ENCODE measurements around the gene EQTN. TPM values are rescaled to one million over a fixed set of nuclear protein-coding genes. Genes with fewer than 3 reads are reported as not detected.

Gene EQTN
- polyA plus RNA-seq, 2 of the 4 experiments (the other 2 are of a cell fraction), result not detected

DNA sequence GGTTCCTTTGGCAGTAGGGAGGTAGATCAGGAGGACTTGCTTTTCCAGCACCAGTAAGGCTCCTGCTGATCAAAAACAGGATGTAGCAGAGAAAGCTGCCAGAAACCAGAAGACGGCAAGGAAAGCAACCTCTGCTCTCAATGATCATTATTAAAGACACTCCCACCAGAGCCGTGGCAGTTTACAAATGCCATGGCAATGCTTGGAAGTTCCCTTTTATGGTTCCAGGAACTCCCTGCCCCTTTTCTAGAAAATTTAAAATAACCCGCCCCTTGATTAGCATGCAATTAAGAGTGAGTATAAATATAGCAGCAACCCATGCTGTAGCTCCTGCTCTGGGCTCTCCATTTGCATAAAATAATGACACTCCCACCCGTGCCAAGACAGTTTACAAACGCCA is 16.1 kb downstream of the EQTN start:
- ChIA-PET POLR2A (no interaction called here), CTCF (interaction anchor here (1.2 kb wide), 1 partner anchor 13 kb away, joined by 3 read pairs; no protein-coding TSS in a partner anchor)
- Histone ChIP-seq H3K9me3 (no peaks in the 10 kb centered on the region), H3K4me1 (no peaks in the 10 kb centered on the region), H3K4me2 (no peak overlapping the region), H3K27ac (no peak overlapping the region), H3K4me3 (no peak overlapping the region)
- no peak for DNase-seq (ENCODE audit: low read depth in 1 of 2, low spot score in 1 of 2)
- 21% methylated on average over 5 of the region's 5 CpGs for WGBS (ENCODE audit: missing lambda C conversion rate)
- no peak for FAIRE-seq
- ATAC-seq, result no peak
- TF ChIP-seq NFE2L2 (conservative IDR thresholded peaks at IDR 0.05; ENCODE audit: low read length) (no peak), CBX8 (IDR thresholded peaks at IDR 0.05) (no peak)

DNA sequence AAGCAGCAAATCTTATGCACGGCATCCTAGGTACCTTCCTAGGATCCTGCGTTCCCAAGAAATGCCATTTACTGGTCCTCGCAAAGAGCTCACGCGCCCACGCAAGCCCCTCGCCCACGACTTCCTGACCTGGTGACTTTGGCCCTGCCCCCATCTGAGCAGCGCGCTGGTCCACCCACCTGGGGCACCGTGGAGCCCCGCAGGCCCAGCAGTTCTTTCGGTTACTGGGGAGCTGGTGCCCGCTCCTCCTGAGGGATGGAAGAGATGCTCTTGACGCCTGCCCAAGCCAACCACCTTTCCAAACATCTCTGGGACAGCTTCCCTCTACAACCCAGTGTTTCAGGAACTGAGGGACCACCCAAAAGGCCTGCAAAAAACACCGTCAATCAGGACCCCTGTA is 16.7 kb downstream of the EQTN start:
- no peak overlapping the region for H3K27ac ChIP-seq
- WGBS (ENCODE audit: missing lambda C conversion rate), result 77% methylated on average over 15 of the region's 16 CpGs
- no peaks in the 10 kb centered on the region for H3K9me3 ChIP-seq
- CTCF ChIA-PET, result interaction anchor here (1.0 to 1.3 kb wide), 3 partner anchors 14 to 53 kb away, joined by 3 to 4 read pairs (median 3); no protein-coding TSS in a partner anchor
- DNase-seq (ENCODE audit: low read depth in 1 of 2, low spot score in 1 of 2) (no peak), FAIRE-seq (no peak), ATAC-seq (no peak)
- no peaks in the 10 kb centered on the region for H3K4me1 ChIP-seq
- no peak overlapping the region for H3K4me3 ChIP-seq
- no peak for TF ChIP-seq HEYL (CRISPR knock-in tag; IDR thresholded peaks at IDR 0.05)
- TF ChIP-seq SMC3 (IDR thresholded peaks at IDR 0.05), result no peak
- no peak for TF ChIP-seq RAD21 (conservative IDR thresholded peaks at IDR 0.05 in 1 of 2, IDR thresholded peaks at IDR 0.05 in 1 of 2)
- TF ChIP-seq, protein P1, sequence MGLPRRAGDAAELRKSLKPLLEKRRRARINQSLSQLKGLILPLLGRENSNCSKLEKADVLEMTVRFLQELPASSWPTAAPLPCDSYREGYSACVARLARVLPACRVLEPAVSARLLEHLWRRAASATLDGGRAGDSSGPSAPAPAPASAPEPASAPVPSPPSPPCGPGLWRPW (IDR thresholded peaks at IDR 0.05), result no peak
- TF ChIP-seq NFE2L2 (conservative IDR thresholded peaks at IDR 0.05; ENCODE audit: low read length), result no peak
- no peak for TF ChIP-seq KDM1A (IDR thresholded peaks at IDR 0.05; ENCODE audit: low read depth)
- no peak for TF ChIP-seq ZSCAN20 (CRISPR knock-in tag; IDR thresholded peaks at IDR 0.05)
- no peak for TF ChIP-seq SREBF2 (IDR thresholded peaks at IDR 0.05)
- H3K4me2 ChIP-seq, result no peak overlapping the region
- POLR2A ChIA-PET, result no interaction called here

DNA sequence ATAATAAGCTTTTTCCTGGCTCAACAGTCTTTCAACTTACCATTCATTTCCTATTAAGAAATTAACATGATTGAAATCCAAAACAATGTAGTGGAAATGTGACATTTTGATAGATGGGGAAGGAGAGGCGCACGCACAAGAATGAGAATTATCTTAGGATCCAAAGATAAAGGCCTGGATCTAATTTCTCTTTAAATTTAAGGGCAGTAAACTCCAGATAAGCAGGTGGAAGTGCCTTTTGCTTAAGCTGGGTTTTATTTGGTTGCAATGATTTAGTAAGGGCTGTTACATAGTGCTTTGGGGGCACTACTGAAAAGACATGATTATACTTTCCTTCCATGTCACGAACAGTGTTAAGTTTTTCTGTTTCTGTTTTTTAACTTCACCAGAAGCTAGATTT is 17.3 kb downstream of the EQTN start:
- H3K9me3 ChIP-seq, result no peaks in the 10 kb centered on the region
- no peak for DNase-seq (ENCODE audit: low read depth in 1 of 2, low spot score in 1 of 2)
- TF ChIP-seq CHD2 (IDR thresholded peaks at IDR 0.05; ENCODE audit: low read length, partially characterized antibody), result no peak
- TF ChIP-seq GATA3 (IDR thresholded peaks at IDR 0.05; ENCODE audit: borderline replicate concordance), result no peak
- TF ChIP-seq, protein P2, sequence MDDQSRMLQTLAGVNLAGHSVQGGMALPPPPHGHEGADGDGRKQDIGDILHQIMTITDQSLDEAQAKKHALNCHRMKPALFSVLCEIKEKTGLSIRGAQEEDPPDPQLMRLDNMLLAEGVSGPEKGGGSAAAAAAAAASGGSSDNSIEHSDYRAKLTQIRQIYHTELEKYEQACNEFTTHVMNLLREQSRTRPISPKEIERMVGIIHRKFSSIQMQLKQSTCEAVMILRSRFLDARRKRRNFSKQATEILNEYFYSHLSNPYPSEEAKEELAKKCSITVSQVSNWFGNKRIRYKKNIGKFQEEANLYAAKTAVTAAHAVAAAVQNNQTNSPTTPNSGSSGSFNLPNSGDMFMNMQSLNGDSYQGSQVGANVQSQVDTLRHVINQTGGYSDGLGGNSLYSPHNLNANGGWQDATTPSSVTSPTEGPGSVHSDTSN (IDR thresholded peaks at IDR 0.05), result no peak
- TF ChIP-seq NFE2L2 (conservative IDR thresholded peaks at IDR 0.05; ENCODE audit: low read length), result no peak
- no peak for TF ChIP-seq KDM5A (IDR thresholded peaks at IDR 0.05)
- no peak for TF ChIP-seq EP300 (IDR thresholded peaks at IDR 0.05)
- no peak for TF ChIP-seq EHMT2 (IDR thresholded peaks at IDR 0.05; ENCODE audit: low read depth)
- no peak for TF ChIP-seq ZC3H11A (IDR thresholded peaks at IDR 0.05)
- no peak for TF ChIP-seq HOXB13 (CRISPR knock-in tag; IDR thresholded peaks at IDR 0.05; ENCODE audit: low read depth)
- no peak for TF ChIP-seq ZSCAN20 (CRISPR knock-in tag; IDR thresholded peaks at IDR 0.05)
- TF ChIP-seq, protein P3, sequence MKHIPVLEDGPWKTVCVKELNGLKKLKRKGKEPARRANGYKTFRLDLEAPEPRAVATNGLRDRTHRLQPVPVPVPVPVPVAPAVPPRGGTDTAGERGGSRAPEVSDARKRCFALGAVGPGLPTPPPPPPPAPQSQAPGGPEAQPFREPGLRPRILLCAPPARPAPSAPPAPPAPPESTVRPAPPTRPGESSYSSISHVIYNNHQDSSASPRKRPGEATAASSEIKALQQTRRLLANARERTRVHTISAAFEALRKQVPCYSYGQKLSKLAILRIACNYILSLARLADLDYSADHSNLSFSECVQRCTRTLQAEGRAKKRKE (CRISPR knock-in tag; IDR thresholded peaks at IDR 0.05; ENCODE audit: low read depth), result no peak
- H3K4me2 ChIP-seq, result no peak overlapping the region
- WGBS (ENCODE audit: missing lambda C conversion rate), result 53% methylated on average over 3 of the region's 3 CpGs
- no peak overlapping the region for H3K4me3 ChIP-seq
- ATAC-seq, result no peak
- CTCF ChIA-PET, result interaction anchor here (1.0 to 1.3 kb wide), 3 partner anchors 32 to 243 kb away, joined by 3 to 6 read pairs (median 4); no protein-coding TSS in a partner anchor
- FAIRE-seq, result no peak
- POLR2A ChIA-PET, result no interaction called here
- H3K27ac ChIP-seq, result no peak overlapping the region
- no peaks in the 10 kb centered on the region for H3K4me1 ChIP-seq

DNA sequence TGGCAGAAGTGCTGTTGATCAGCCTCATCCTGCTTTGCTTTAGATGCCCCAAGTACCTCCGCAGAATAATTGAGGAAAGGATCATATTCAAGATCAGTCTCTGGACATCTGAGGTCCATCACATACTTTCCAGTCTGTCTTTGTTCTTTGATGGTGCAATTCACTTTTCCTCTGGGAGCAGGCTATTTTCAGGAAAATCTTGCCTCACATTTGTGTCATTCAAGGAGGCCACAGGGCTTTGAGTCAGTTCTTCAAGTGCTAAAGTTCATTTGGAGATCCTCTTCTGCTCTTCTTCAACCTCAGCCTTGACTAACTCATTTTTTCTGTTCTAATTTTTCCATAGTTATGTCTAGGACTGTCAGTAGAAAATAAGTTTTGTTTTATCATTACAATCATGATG is 18.6 kb downstream of the EQTN start:
- Histone ChIP-seq H3K4me2 (no peak overlapping the region), H3K9me3 (no peaks in the 10 kb centered on the region), H3K27ac (no peak overlapping the region), H3K4me1 (no peaks in the 10 kb centered on the region), H3K4me3 (no peak overlapping the region)
- ATAC-seq (no peak), DNase-seq (ENCODE audit: low read depth in 1 of 2, low spot score in 1 of 2) (no peak), FAIRE-seq (peak; percentile 18)
- CTCF ChIA-PET, result interaction anchor here (0.7 to 1.1 kb wide), 3 partner anchors 15 to 242 kb away, joined by 3 to 6 read pairs (median 3); no protein-coding TSS in a partner anchor
- POLR2A ChIA-PET, result no interaction called here
- TF ChIP-seq HOXB5 (CRISPR knock-in tag; IDR thresholded peaks at IDR 0.05) (no peak), MAZ (IDR thresholded peaks at IDR 0.05; ENCODE audit: borderline replicate concordance, low read depth, low read length) (no peak), GATA3 (IDR thresholded peaks at IDR 0.05; ENCODE audit: borderline replicate concordance) (no peak), KDM5A (IDR thresholded peaks at IDR 0.05) (no peak), MYC (IDR thresholded peaks at IDR 0.05; ENCODE audit: borderline replicate concordance, low read length) (no peak), POLR2AphosphoS2 (conservative IDR thresholded peaks at IDR 0.05; ENCODE audit: low read length) (no peak), ZFP36 (IDR thresholded peaks at IDR 0.05; ENCODE audit: borderline replicate concordance, partially characterized antibody) (no peak), SMC3 (IDR thresholded peaks at IDR 0.05) (no peak), ZNF302 (CRISPR knock-in tag; IDR thresholded peaks at IDR 0.05) (no peak)
- TF ChIP-seq, protein P4, sequence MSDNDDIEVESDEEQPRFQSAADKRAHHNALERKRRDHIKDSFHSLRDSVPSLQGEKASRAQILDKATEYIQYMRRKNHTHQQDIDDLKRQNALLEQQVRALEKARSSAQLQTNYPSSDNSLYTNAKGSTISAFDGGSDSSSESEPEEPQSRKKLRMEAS (IDR thresholded peaks at IDR 0.05), result no peak
- TF ChIP-seq, protein P5, sequence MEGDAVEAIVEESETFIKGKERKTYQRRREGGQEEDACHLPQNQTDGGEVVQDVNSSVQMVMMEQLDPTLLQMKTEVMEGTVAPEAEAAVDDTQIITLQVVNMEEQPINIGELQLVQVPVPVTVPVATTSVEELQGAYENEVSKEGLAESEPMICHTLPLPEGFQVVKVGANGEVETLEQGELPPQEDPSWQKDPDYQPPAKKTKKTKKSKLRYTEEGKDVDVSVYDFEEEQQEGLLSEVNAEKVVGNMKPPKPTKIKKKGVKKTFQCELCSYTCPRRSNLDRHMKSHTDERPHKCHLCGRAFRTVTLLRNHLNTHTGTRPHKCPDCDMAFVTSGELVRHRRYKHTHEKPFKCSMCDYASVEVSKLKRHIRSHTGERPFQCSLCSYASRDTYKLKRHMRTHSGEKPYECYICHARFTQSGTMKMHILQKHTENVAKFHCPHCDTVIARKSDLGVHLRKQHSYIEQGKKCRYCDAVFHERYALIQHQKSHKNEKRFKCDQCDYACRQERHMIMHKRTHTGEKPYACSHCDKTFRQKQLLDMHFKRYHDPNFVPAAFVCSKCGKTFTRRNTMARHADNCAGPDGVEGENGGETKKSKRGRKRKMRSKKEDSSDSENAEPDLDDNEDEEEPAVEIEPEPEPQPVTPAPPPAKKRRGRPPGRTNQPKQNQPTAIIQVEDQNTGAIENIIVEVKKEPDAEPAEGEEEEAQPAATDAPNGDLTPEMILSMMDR (IDR thresholded peaks at IDR 0.05), result no peak
- 10% methylated on average over 1 of the region's 1 CpG for WGBS (ENCODE audit: missing lambda C conversion rate)

All from A549 (cell line).